ENCODE data around the gene JMJD7.
"Not testable (repeated sequence)": the region's sequence is repeated elsewhere in the genome, so short reads cannot be mapped to it uniquely, and the experiment has no call there.

Gene JMJD7

GRCh38 chr15:41822471-41822870 is 5.4 kb upstream of the JMJD7 start:
- Mint-ChIP-seq H3K27ac (no peak overlapping the region), H3K9me3 (no peaks in the 10 kb centered on the region), H3K36me3 (peaks cover 49 to 66% of the 10 kb centered on the region in 2 donors), H3K4me1 (peaks cover 4 to 5% of the 10 kb centered on the region in 2 donors), H3K27me3 (no peaks in the 10 kb centered on the region), H3K4me3 (no peak overlapping the region)
- DNase-seq (no peak), ATAC-seq (replicated peaks) (no peak)

GRCh38 chr15:41822957-41823356 is 4.9 kb upstream of the JMJD7 start:
- Mint-ChIP-seq H3K27me3 (no peaks in the 10 kb centered on the region), H3K4me3 (no peak overlapping the region), H3K9me3 (no peaks in the 10 kb centered on the region), H3K36me3 (peaks cover 45 to 61% of the 10 kb centered on the region in 2 donors), H3K27ac (no peak overlapping the region), H3K4me1 (peaks cover 7 to 8% of the 10 kb centered on the region in 2 donors)
- no peak for DNase-seq
- ATAC-seq (replicated peaks) = no peak

- Mint-ChIP-seq H3K27ac (no peak overlapping the region), H3K9me3 (no peaks in the 10 kb centered on the region), H3K4me1 (peaks cover 8 to 11% of the 10 kb centered on the region in 2 donors), H3K27me3 (no peaks in the 10 kb centered on the region), H3K4me3 (no peak overlapping the region), H3K36me3 (peaks cover 43 to 56% of the 10 kb centered on the region in 2 donors)
- ATAC-seq (replicated peaks) = no peak
- no peak for DNase-seq
These were observed 4.4 kb upstream of the JMJD7 start for GRCh38 chr15:41823502-41823901.

- no peak overlapping the region for H3K4me3 Mint-ChIP-seq
- no peak for DNase-seq
- no peak overlapping the region for H3K27ac Mint-ChIP-seq
- peaks cover 36 to 49% of the 10 kb centered on the region in 2 donors for H3K36me3 Mint-ChIP-seq
- no peaks in the 10 kb centered on the region for H3K27me3 Mint-ChIP-seq
- H3K9me3 Mint-ChIP-seq = no peaks in the 10 kb centered on the region
- no peak for ATAC-seq (replicated peaks)
- H3K4me1 Mint-ChIP-seq = peaks cover 14 to 18% of the 10 kb centered on the region in 2 donors
These were observed 3.7 kb upstream of the JMJD7 start for GRCh38 chr15:41824062-41824745.

GRCh38 chr15:41825145-41825544 is 2.7 kb upstream of the JMJD7 start:
- DNase-seq = no peak
- peaks cover 16 to 18% of the 10 kb centered on the region in 2 donors for H3K4me1 Mint-ChIP-seq
- H3K4me3 Mint-ChIP-seq = no peak overlapping the region
- H3K27me3 Mint-ChIP-seq = no peaks in the 10 kb centered on the region
- H3K27ac Mint-ChIP-seq = no peak overlapping the region
- no peaks in the 10 kb centered on the region for H3K9me3 Mint-ChIP-seq
- peaks cover 29 to 41% of the 10 kb centered on the region in 2 donors for H3K36me3 Mint-ChIP-seq
- no peak for ATAC-seq (replicated peaks)

GRCh38 chr15:41825572-41826535 is 2.0 kb upstream of the JMJD7 start:
- DNase-seq = no peak
- peaks cover 17 to 25% of the 10 kb centered on the region in 2 donors for H3K4me1 Mint-ChIP-seq
- H3K36me3 Mint-ChIP-seq = peaks cover 26 to 39% of the 10 kb centered on the region in 2 donors
- peak overlapping the region; percentile 68 for H3K27ac Mint-ChIP-seq
- no peaks in the 10 kb centered on the region for H3K27me3 Mint-ChIP-seq
- H3K9me3 Mint-ChIP-seq = no peaks in the 10 kb centered on the region
- H3K4me3 Mint-ChIP-seq = peak overlapping the region; percentile 51 to 59
- ATAC-seq (replicated peaks) = no peak

- Mint-ChIP-seq H3K27ac (peak overlapping the region; percentile 92), H3K36me3 (peaks cover 20 to 35% of the 10 kb centered on the region in 2 donors), H3K4me1 (peaks cover 23 to 37% of the 10 kb centered on the region in 2 donors), H3K9me3 (no peaks in the 10 kb centered on the region), H3K4me3 (peak overlapping the region; percentile 85 to 94), H3K27me3 (no peaks in the 10 kb centered on the region)
- DNase-seq (no peak), ATAC-seq (replicated peaks) (peak; percentile 8 to 17)
These were observed 507 bp upstream of the JMJD7 start for GRCh38 chr15:41827290-41827879.

GRCh38 chr15:41828807-41829141 is 882 bp downstream of the JMJD7 start:
- H3K4me3 Mint-ChIP-seq = peak overlapping the region; percentile 85 to 94
- peaks cover 9 to 35% of the 10 kb centered on the region in 2 donors for H3K36me3 Mint-ChIP-seq
- H3K27ac Mint-ChIP-seq = peak overlapping the region; percentile 92
- H3K27me3 Mint-ChIP-seq = no peaks in the 10 kb centered on the region
- ATAC-seq (replicated peaks) (no peak), DNase-seq (no peak)
- H3K9me3 Mint-ChIP-seq = no peaks in the 10 kb centered on the region
- H3K4me1 Mint-ChIP-seq = peaks cover 32 to 45% of the 10 kb centered on the region in 2 donors

GRCh38 chr15:41829959-41830646 is 2.2 kb downstream of the JMJD7 start:
- Mint-ChIP-seq H3K27me3 (no peaks in the 10 kb centered on the region), H3K4me1 (peaks cover 37 to 45% of the 10 kb centered on the region in 2 donors), H3K36me3 (peaks cover 8 to 35% of the 10 kb centered on the region in 2 donors), H3K9me3 (no peaks in the 10 kb centered on the region), H3K4me3 (no peak overlapping the region), H3K27ac (no peak overlapping the region)
- ATAC-seq (replicated peaks) = no peak
- no peak for DNase-seq

- not testable (repeated sequence) for H3K27me3 Mint-ChIP-seq; H3K4me3 Mint-ChIP-seq; ATAC-seq (replicated peaks); DNase-seq; H3K9me3 Mint-ChIP-seq
- H3K4me1 Mint-ChIP-seq = peaks cover 38 to 45% of the 10 kb centered on the region in 2 donors
- H3K27ac Mint-ChIP-seq = peak overlapping the region; percentile 20
- peaks cover 12 to 37% of the 10 kb centered on the region in 2 donors for H3K36me3 Mint-ChIP-seq
These were observed 3.4 kb downstream of the JMJD7 start for GRCh38 chr15:41831291-41831690.

GRCh38 chr15:41832208-41832607 is 4.3 kb downstream of the JMJD7 start:
- peaks cover 35 to 44% of the 10 kb centered on the region in 2 donors for H3K4me1 Mint-ChIP-seq
- no peaks in the 10 kb centered on the region for H3K27me3 Mint-ChIP-seq
- H3K9me3 Mint-ChIP-seq = no peaks in the 10 kb centered on the region
- H3K36me3 Mint-ChIP-seq = peaks cover 17 to 38% of the 10 kb centered on the region in 2 donors
- ATAC-seq (replicated peaks) (no peak), DNase-seq (no peak)
- no peak overlapping the region for H3K27ac Mint-ChIP-seq
- no peak overlapping the region for H3K4me3 Mint-ChIP-seq

GRCh38 chr15:41832875-41833274 is 5.0 kb downstream of the JMJD7 start:
- Mint-ChIP-seq H3K9me3 (no peaks in the 10 kb centered on the region), H3K4me3 (no peak overlapping the region), H3K27me3 (no peaks in the 10 kb centered on the region), H3K36me3 (peaks cover 23 to 39% of the 10 kb centered on the region in 2 donors), H3K4me1 (peaks cover 33 to 37% of the 10 kb centered on the region in 2 donors), H3K27ac (no peak overlapping the region)
- DNase-seq (no peak), ATAC-seq (replicated peaks) (peak; percentile 8 to 12)

GRCh38 chr15:41834096-41834495 is 6.2 kb downstream of the JMJD7 start:
- Mint-ChIP-seq H3K4me3 (no peak overlapping the region), H3K9me3 (no peaks in the 10 kb centered on the region), H3K4me1 (peaks cover 26 to 27% of the 10 kb centered on the region in 2 donors), H3K36me3 (peaks cover 23 to 39% of the 10 kb centered on the region in 2 donors), H3K27ac (no peak overlapping the region), H3K27me3 (no peaks in the 10 kb centered on the region)
- ATAC-seq (replicated peaks) (no peak), DNase-seq (no peak)

GRCh38 chr15:41836073-41836472 is 8.2 kb downstream of the JMJD7 start:
- peaks cover 25 to 47% of the 10 kb centered on the region in 2 donors for H3K36me3 Mint-ChIP-seq
- H3K4me3 Mint-ChIP-seq = no peak overlapping the region
- H3K9me3 Mint-ChIP-seq = no peaks in the 10 kb centered on the region
- no peak for DNase-seq
- H3K27ac Mint-ChIP-seq = no peak overlapping the region
- no peak for ATAC-seq (replicated peaks)
- H3K4me1 Mint-ChIP-seq = peaks cover 18 to 22% of the 10 kb centered on the region in 2 donors
- no peaks in the 10 kb centered on the region for H3K27me3 Mint-ChIP-seq
